GM19099 (cell line): ENCODE results near the gene PARD6B.

Experiments used
- POLR2A ChIP-seq: IDR thresholded peaks from 3 replicates; pipeline ENCODE4 v1.6.1; 2011; ENCODE audit warnings: low read depth; ENCODE audit not compliant: insufficient read length; ENCODE audit errors: extremely low read depth

The PARD6B gene

DNA sequence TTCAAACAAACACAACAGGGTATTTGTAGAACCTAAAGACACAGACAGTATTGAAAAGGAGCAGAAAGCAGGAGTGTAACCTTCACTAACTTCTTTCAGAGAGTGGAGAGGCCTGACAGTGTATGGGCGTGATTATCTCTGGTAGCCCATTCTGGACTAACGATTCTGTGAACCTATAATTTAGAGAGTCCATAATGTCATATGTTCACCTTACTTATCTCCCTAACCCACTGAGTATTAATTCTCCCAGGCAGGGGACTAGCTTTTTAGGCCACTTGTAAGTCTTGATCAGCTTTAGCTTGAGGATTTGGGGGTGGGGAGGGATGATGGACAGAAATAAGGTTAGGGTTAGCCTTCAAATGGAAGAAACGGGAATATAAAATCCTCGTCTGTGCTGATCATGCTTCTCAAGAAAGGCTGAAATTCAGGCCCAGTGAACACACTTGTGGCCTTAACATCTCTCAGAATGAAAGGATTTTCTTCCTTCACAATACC, 2.8 kb upstream of the PARD6B start:
- no peak for TF ChIP-seq POLR2A

DNA sequence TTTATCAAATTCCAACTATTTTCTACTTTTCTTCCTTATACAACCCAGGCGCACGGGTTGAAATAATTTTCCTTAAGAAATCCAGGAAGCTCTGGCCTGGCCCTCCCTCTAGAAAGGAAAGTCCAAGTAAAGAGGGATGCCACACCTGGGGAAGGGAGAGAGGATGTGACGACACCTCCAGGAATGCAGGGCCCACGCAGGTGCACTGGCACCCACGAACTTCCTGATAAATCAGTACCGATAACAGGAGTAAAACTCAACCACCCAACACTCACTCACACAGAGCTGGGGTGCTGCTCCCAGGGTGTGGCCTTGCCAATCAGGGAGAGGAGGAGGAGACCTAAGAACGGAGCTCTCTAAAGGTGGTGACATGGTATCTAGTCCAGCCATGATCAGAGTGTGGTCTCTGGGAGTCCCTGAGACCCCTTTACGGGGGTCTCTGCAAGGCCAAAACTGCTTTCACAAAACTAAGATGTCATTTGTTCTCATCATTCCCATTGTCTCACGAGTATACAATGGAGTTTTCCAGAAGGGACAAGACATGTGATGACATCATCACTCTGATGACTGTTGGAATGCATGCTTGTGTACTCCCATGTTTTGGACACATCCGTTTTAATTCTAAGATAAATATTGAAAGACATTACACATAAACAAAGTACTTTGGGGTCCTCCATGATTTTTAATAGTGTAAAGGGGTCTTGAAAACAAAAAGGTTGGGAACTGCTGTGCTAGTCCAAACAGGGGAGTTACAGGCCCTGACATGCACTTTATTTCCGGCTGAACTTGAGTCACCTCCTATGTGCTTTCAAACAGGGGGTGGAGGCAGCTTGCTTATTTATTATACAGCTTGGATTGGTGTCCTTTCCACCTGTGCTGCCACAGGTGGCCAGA, 2.2 kb upstream of the PARD6B start:
- TF ChIP-seq POLR2A, result no peak

DNA sequence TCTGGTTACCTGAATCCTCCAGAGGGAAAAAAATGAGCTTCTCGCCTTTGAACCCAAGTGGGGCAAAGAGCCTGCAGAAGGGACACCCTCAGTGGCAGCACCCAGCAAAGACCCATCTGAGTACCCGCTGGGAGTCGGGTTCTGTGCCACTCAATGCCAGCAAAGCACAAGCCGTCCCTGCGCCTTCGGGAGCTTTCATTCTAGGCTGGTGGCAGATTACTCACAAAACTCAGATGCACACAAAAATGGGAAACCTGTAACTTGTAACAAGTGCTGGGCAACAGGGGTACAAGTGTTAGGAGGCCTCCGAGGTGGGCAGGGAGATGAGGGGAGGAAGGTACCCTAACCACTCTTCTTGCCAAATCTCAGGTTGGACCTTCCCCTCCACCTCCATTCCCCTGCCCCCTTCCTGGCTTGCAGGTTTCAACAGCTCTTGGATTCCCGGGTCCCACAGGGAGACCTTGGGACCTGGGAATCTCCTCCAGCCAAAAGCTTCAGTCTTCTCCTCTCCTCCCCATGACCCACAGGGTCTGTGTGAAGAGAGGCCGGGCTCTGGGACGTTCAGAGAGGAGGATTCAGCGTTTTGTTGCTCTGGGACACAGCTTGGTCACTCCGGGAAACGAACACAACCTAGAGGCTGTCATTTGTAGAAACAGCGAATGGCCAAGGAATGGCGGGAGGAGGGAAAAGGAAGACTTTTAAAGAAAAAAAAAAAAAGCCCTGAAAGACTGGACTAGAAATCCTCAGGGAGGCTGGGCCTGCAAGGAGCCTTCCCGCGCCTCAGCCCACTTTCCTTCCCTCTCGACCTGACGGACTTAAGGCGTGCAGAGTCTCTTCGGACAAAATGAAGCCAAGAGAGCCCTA, 1.2 kb upstream of the PARD6B start:
- TF ChIP-seq POLR2A, result no peak

DNA sequence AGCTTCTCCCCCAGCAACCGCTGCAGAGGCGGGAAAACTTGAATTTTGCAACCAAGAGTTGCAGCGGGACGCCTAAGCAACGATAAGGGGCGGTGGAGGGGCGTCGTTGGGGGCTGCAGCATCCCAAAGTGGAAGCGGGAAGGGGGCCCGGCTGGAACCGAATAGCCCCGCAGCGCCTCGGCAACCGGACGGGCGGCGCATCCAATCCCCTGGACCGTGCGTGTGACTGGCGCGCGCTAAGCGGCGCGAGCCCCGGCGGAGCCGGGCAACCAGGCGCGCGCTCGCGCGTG, 670 bp upstream of the PARD6B start:
- peak; percentile 74 for TF ChIP-seq POLR2A

DNA sequence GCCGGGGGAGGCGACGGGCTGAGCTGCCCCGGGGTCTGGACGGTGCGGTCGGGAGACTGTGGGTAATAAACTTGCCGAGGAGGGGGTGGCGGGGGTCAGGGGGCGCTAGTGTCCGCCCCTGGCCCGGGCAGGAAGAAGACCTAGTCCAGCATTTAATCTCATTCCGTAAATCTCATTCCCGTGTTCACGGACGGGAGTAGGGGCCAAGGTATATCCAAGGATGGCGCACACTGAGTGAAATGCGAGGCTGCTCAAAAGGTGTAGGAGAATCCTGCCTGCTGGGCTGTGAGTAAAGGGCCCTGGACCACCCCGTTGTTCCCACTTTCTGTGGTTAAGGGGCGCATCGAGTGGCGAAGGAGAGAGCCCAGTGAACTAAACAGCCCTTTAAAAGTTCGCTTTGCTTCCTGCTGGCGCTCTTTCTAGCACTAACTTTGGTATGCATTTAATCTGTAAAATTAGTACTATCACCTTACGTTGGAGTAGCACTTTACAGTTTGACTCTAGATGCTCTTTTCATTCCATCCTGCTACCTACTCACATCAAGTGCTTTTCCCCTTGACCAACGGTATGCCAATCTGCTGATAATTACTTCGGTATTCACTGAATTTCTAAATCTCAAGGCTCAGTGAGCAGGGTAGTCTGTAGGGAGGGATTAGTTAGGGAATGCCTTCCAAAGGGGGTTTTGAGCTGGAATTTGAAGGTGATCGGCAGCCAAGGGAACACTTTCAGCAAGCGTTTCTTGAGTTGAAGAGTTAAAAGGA, 730 bp downstream of the PARD6B start:
- no peak for TF ChIP-seq POLR2A

DNA sequence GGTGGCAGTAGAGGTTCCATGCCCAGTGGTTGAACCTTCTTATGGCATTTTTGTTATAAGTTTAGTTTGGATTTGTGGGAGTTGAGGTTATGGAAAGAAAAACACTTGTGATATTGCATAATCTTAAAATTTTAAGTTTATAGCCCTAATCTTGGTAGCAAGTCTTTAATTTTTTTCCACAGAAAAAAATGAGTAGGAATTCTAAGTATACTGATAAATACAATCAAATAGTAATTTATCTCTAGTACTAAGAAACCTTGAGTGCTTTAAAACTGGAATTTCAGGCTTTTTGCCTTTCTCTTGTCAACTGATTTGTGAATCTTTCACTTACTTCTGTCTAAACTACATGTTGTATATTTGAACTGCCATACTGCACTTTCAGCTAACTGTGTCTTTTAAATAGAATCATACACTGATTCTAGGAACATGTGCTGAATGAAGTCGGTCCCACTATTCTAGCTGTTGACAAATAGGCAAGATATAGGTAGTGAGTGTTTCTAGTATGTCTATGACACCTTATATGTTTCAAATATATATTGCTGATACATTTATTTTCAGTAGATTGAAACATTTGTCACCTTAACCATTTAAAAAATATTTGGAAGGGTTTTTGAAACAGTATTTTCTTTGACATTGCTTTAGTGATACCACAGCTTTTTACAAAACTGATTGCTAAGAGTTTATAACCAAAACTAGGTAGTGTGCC, 2.4 kb downstream of the PARD6B start:
- TF ChIP-seq POLR2A, result no peak

DNA sequence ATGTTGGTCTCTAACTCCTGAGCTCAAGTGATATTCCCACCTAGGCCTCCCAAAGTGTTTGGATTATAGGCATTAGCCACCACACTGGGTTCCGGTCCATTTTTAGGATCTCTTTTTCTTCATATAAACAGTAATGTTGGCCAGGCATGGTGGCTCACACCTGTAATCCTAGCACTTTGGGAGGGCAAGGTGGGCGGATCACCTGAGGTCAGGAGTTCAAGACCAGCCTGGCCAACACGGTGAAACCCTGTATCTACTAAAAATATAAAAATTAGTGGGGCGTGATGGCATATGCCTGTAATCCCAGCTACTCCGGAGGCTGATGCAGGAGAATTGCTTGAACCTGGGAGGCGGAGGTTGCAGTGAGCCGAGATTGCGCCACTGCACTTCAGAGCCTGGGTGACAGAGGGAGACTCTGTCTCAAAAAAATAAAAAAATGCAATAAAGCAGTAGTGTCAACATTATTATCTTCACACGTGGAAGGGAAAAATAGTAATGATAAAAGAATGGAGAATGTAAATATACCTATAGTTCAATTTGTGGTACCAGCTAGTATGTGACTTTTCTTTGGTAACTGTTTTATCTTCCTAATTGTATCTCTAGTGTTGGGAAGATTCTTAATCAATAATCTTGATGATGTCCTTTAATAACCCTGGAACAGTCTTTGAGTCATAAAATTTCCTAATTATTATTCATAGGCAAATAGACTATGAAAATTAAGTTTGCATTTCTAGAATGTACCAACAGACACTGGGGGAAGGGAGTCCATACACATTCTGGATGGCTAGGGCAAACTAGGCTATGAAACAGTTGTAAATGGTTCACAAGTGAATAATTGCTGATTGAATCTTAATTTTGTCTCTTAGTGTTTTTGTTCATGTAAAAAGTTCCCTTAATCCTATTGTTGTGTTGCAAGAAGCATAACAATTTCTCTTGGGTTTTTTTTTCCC, 3.6 kb downstream of the PARD6B start:
- TF ChIP-seq POLR2A, result no peak

DNA sequence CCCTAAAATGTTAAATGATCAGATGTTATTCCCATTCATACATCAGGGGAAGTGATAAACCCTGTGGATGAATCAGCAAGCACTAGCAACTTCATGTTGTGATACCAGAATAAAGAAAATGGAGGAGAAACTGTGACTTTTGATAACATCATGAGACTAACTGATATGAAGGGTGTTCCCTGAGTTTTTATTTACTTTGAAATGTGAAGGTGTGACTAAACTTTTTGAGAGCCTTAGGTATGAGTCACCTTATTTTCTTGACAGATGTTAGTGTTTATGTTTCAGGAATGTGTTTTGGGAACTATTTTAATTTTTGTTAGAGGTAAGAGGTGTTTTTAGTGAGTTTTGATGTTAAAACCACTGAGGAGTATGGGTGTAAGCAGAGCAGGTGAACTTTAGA, 4.4 kb downstream of the PARD6B start:
- no peak for TF ChIP-seq POLR2A

DNA sequence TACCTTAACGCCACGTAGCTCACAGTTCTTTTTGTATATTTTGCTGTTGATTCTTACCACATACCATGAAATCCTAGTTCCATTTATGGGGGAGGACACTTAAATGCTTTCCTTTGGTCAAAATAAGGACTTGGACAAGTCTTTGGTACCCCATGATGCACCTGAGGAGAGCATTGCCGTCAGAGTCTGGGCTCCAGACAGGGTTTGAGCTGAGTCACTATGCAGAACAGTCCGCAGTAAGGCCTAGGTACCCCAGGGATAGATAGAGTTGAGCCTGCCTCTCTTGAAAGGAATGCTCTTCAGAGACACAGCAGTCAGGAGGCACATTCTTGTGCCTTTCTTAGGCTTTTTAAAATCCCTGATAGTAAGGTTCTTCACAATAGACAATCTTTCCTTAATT, 6.0 kb downstream of the PARD6B start:
- no peak for TF ChIP-seq POLR2A

DNA sequence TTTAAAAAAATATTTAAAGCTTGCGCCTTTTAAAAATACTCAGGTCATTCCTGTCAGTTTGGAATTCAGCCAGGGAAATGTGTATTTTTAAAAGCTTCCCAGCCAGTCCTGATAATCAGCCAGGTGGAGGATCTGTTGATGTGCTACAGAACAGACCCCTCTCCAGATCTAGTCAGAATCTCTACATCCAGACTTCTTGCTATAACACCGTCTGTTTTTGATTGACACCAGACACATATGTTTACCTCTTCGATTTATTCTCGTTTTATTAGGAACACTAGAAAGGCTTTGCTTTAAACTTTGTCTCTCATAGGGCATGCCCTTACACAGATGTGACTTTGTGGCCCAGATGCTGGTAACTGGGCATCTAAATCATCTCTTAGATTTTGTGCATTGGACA, 11.7 kb downstream of the PARD6B start:
- no peak for TF ChIP-seq POLR2A

DNA sequence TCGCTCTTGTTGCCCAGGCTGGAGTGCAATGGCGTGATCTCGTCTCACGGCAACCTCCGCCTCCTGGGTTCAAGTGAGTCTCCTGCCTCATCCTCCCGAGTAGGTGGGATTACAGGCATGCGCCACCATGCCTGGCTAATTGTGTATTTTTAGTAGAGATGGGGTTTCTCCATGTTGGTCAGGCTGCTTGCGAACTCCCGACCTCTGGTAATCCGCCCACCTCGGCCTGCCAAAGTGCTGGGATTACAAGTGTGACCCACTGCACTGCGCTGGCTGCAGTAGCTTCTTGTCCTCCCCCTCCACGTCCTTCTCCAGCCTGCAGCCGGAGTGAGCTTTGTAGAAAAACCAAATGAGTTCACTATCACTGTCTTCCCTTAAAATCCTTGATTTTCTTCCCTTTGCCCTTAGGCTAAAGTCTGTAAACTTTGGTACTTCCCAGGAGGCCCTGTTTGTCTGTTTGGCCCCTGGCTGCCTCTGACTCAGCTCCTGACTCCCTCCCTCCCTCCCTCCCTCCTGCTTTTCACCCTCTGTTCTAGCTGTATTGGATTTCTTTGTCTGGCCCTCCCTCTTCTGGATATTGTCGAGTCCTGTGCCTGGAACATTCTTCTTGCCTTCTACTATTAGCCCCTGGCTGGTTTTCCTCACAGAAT, 12.9 kb downstream of the PARD6B start:
- no peak for TF ChIP-seq POLR2A

DNA sequence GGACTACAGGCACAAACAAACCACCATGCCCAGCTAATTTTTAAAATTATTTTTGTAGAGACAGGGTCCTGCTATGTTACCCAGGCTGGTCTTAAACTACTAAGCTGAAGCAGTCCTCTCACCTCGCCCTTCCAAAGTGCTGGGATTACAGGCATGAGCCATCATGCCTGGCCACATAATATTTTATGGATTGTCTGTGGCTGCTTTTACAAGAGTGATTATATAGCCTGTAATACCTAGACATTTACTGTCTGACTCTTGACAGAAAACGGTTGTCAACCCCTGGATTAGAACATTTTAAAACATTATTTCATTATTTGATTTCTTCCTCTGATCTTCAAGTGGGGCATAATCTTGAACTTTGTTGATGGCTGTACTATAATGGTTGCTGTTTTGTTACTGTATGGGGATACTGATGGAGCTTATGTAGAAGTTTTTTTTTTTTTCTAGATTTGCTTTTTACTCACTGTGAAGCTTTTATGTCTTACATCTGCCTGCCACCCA, 14.3 kb downstream of the PARD6B start:
- TF ChIP-seq POLR2A, result no peak
